ENCODE data around the gene IL27RA.
A peak's percentile ranks its signal among the peaks of the same experiment; 100 is the strongest.

Gene IL27RA

DNA sequence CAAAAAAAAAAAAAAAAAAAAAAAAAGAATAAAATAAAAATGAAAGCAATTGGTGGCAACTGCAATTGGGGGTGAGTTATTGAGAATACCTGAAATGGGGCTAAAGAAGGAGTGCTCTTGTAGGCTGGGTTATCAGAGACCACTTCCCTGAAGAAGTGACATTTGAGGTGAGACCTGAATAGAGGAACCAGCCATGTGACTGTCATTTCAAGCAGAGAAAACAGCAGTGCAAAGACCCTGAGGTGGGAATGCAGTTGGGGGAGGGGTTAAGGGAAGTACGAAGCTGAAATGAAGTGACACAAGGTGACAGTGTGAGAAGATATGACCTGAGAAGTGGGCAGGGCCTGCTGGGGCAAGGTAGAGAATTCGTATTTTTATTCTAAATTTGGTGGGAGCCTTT, 34.6 kb downstream of the IL27RA start:
- no peak for DNase-seq (ENCODE audit: low read depth)
- H3K4me3 ChIP-seq (ENCODE audit: control insufficient read depth, low read depth, low read length), result no peak overlapping the region
- TF ChIP-seq, protein P1, sequence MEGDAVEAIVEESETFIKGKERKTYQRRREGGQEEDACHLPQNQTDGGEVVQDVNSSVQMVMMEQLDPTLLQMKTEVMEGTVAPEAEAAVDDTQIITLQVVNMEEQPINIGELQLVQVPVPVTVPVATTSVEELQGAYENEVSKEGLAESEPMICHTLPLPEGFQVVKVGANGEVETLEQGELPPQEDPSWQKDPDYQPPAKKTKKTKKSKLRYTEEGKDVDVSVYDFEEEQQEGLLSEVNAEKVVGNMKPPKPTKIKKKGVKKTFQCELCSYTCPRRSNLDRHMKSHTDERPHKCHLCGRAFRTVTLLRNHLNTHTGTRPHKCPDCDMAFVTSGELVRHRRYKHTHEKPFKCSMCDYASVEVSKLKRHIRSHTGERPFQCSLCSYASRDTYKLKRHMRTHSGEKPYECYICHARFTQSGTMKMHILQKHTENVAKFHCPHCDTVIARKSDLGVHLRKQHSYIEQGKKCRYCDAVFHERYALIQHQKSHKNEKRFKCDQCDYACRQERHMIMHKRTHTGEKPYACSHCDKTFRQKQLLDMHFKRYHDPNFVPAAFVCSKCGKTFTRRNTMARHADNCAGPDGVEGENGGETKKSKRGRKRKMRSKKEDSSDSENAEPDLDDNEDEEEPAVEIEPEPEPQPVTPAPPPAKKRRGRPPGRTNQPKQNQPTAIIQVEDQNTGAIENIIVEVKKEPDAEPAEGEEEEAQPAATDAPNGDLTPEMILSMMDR (IDR thresholded peaks at IDR 0.05; ENCODE audit: control insufficient read depth, insufficient read depth, low read depth, low read length, missing control alignments), result no peak

DNA sequence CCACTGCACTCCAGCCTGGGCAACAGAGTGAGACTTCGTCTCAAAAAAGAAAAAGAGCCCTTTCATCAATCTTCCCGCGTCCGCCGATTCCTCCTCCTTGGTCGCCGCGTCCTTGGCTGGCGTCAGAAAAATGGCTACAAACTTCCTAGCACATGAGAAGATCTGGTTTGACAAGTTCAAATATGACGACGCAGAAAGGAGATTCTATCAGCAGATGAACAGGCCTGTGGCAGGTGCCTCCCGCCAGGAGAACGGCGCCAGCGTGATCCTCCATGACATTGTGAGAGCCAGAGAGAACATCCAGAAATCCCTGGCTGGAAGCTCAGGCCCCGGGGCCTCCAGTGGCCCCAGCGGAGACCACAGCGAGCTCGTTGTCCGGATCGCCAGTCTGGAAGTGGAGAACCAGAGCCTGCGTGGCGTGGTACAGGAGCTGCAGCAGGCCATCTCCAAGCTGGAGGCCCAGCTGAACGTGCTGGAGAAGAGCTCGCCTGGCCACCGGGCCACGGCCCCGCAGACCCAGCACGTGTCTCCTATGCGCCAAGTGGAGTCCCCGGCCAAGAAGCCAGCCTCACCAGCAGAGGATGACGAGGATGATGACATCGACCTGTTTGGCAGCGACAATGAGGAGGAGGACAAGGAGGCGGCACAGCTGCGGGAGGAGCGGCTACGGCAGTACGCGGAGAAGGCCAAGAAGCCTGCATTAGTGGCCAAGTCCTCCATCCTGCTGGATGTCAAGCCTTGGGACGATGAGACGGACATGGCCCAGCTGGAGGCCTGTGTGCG, 38.9 kb downstream of the IL27RA start:
- H3K4me3 ChIP-seq (ENCODE audit: control insufficient read depth, low read depth, low read length), result no peak overlapping the region
- TF ChIP-seq, protein P1 (IDR thresholded peaks at IDR 0.05; ENCODE audit: control insufficient read depth, insufficient read depth, low read depth, low read length, missing control alignments), result no peak
- DNase-seq (ENCODE audit: low read depth), result no peak

DNA sequence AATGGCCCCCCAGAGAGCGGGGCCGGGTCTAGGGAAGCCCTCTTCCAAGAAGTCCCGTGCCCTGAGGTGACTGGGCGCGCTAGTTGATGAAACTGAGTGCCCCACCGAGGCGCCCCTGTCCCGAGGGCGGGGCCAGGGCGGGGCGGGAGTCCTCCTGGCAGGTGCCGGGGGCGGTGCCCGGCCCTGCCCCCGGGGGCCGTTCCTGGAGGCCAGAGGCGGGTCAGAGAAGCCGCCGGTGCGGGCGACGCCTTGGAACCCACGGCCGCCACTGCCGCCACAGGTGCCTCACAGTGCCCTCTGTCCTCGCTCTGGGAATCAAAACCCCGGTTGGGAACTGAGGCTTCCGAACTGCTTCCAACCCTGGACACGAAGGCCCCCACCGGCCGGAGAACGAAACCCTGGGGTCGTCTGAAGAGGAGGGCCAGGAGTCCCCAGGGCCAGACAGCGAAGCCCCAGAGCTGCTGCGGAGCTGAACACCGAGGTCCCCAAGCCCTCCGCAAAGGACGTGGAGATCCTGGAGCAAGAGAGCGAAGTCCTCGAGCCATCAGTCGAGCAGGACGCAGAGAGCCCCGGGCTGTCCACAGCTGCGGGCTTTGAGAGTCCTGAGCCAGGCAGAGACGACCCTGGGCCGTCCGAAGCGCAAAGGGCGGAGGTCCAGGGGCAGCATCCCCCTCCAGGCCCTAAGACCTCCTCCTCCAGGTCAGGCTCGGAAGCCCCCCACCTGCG, 41.1 kb downstream of the IL27RA start, which contains the start of gene MISP3:
TSS of gene MISP3 (plus strand) at position 252 of the 726 bp plus-strand sequence. CDS start 524 bp downstream, outside the sequence.
- H3K4me3 ChIP-seq (ENCODE audit: control insufficient read depth, low read depth, low read length), result peak within 1 kb of the TSS; percentile 74
- no peak for DNase-seq (ENCODE audit: low read depth)
- TF ChIP-seq, protein P1 (IDR thresholded peaks at IDR 0.05; ENCODE audit: control insufficient read depth, insufficient read depth, low read depth, low read length, missing control alignments), result no peak

DNA sequence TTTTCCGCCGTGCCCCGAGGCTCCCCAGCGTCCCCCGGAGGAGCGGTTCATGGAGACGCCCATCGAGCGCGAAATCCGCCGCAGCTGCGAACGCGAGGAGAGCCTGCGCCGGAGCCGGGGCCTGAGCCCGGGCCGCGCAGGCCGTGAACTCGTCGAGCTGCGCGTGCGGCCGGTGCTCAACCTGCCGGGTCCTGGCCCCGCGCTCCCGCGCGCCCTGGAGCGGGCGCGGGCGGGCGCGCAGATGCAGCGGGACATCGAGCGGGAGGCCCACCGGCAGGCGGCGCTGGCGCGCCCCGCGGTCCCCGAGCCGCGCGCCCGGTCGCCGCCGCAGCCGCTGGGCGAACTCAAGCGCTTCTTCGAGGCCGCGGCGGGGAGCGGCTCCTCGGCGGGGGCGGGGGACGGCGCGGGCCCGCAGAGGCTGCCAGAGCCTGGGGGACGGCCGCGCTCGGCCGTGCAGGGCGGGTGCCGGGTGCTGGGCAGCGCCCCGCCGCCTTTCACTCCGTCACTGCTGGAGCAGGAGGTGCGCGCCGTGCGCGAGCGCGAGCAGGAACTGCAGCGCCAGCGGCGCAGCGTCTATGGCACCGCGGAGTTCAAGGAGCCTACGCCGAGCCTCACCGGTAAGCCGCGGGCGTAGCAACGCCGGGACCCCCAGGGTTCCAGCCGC, 41.8 kb downstream of the IL27RA start:
- H3K4me3 ChIP-seq (ENCODE audit: control insufficient read depth, low read depth, low read length), result peak overlapping the region; percentile 74
- TF ChIP-seq, protein P1 (IDR thresholded peaks at IDR 0.05; ENCODE audit: control insufficient read depth, insufficient read depth, low read depth, low read length, missing control alignments), result peak; percentile 30
- peak; percentile 31 for DNase-seq (ENCODE audit: low read depth)

DNA sequence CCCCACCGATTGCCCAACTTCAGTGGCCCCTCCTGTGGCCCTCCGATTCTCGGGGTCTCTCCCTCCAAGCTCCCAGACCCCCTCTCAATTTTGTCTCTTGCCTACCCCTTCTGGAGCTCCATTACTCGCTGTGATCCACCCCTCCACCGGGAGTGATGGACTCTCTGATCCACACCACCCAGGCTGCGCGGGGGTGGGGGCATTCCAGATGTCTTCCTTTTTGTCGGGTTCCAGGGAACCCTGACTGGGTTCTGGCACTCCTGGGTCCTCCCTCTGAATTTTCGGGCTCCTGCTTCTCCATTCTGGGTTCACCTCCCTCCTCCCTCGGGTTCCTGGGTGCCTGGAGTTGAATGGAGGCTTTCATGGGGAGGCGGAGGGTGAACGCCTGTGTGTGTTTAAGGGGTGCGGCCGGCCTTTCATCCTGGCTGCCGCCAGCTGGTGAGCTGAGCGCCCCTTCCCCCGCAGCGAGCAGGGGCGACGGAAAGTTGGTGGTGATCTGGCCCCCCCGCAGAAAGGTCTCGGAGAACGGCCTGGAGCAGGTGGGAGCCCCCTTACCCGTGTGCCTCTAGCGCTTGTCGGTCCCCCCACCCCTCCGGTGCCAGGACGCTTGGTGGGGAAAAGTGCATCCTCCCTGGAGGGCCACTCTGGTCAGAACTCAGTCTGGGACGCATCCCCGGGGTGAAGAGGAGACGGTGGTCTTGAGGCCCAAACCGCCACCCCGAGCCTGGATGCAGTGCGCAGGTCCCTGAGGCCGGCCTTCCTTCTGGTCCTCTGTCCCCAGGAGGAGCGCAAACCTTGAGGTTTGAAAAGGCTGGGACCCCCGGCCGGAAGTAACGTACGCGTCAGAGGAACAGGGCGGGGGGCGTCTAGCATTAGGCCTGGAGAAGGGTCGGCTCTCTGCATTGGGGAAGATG, 42.6 kb downstream of the IL27RA start:
- peak overlapping the region; percentile 74 for H3K4me3 ChIP-seq (ENCODE audit: control insufficient read depth, low read depth, low read length)
- TF ChIP-seq, protein P1 (IDR thresholded peaks at IDR 0.05; ENCODE audit: control insufficient read depth, insufficient read depth, low read depth, low read length, missing control alignments), result no peak
- no peak for DNase-seq (ENCODE audit: low read depth)

All from AG09309 (cell line).